ENCODE measurements around the gene CDC34. TPM values are rescaled to one million over a fixed set of nuclear protein-coding genes. Genes with fewer than 3 reads are reported as not detected.

CDC34 gene
- total and polyA plus RNA-seq, 4 donors: 35.5 to 92.0 (median 86.1) TPM

GRCh38 chr19:496986-497385 lies 34.6 kb upstream of the CDC34 start:
- H3K27ac ChIP-seq (ENCODE audit: low read depth, low read length): no peak overlapping the region
- no peak for DNase-seq (ENCODE audit: low read depth in 4 of 6, low spot score in 6 of 6)
- no peaks in the 10 kb centered on the region for H3K9me3 ChIP-seq (ENCODE audit: control insufficient read depth, insufficient read depth, low read length)
- H3K4me3 ChIP-seq (ENCODE audit: low read depth, low read length): no peak overlapping the region
- 0% methylated on average over 3 of the region's 18 CpGs for WGBS (ENCODE audit: insufficient coverage)
- peaks cover 21% of the 10 kb centered on the region for H3K4me1 ChIP-seq (ENCODE audit: control insufficient read depth, insufficient read depth, low read length)
- H3K27me3 ChIP-seq (ENCODE audit: control insufficient read depth, insufficient read depth, low read length): peaks cover 29% of the 10 kb centered on the region
- H3K36me3 ChIP-seq (ENCODE audit: control insufficient read depth, insufficient read depth, low read length): no peaks in the 10 kb centered on the region

DNA sequence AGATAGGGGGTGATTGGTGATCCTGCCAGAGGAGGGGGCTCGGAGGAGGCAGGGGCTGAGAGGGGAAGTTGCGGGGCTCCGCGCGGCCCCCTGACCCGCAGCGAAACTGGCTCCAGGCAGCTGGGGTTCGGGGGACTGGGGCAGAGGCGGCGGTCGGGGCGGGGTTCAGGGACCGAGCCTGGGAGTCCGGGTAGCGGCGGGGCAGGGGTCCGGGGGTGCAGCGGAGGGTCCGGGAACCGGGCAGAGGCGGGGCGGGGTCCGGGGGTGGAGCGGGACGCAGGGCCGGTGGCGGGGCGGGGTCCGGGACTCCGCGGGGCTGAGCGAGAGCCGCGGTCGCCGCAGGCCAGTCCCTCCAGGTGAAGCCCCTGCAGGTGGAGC lies 34.1 kb upstream of the CDC34 start:
- peak overlapping the region; percentile 12 for H3K4me3 ChIP-seq (ENCODE audit: low read depth, low read length)
- no peaks in the 10 kb centered on the region for H3K9me3 ChIP-seq (ENCODE audit: control insufficient read depth, insufficient read depth, low read length)
- peaks cover 29% of the 10 kb centered on the region for H3K27me3 ChIP-seq (ENCODE audit: control insufficient read depth, insufficient read depth, low read length)
- peaks cover 21% of the 10 kb centered on the region for H3K4me1 ChIP-seq (ENCODE audit: control insufficient read depth, insufficient read depth, low read length)
- no peak overlapping the region for H3K27ac ChIP-seq (ENCODE audit: low read depth, low read length)
- under 1% methylated on average over 36 of the region's 36 CpGs for WGBS (ENCODE audit: insufficient coverage)
- no peaks in the 10 kb centered on the region for H3K36me3 ChIP-seq (ENCODE audit: control insufficient read depth, insufficient read depth, low read length)
- no peak for DNase-seq (ENCODE audit: low read depth in 4 of 6, low spot score in 6 of 6)

GRCh38 chr19:497869-498510 lies 33.6 kb upstream of the CDC34 start:
- no peaks in the 10 kb centered on the region for H3K9me3 ChIP-seq (ENCODE audit: control insufficient read depth, insufficient read depth, low read length)
- no peak overlapping the region for H3K4me3 ChIP-seq (ENCODE audit: low read depth, low read length)
- no peak for DNase-seq (ENCODE audit: low read depth in 4 of 6, low spot score in 6 of 6)
- H3K27me3 ChIP-seq (ENCODE audit: control insufficient read depth, insufficient read depth, low read length): peaks cover 29% of the 10 kb centered on the region
- H3K27ac ChIP-seq (ENCODE audit: low read depth, low read length): no peak overlapping the region
- peaks cover 21% of the 10 kb centered on the region for H3K4me1 ChIP-seq (ENCODE audit: control insufficient read depth, insufficient read depth, low read length)
- H3K36me3 ChIP-seq (ENCODE audit: control insufficient read depth, insufficient read depth, low read length): no peaks in the 10 kb centered on the region
- WGBS (ENCODE audit: insufficient coverage): 3% methylated on average over 48 of the region's 50 CpGs

DNA sequence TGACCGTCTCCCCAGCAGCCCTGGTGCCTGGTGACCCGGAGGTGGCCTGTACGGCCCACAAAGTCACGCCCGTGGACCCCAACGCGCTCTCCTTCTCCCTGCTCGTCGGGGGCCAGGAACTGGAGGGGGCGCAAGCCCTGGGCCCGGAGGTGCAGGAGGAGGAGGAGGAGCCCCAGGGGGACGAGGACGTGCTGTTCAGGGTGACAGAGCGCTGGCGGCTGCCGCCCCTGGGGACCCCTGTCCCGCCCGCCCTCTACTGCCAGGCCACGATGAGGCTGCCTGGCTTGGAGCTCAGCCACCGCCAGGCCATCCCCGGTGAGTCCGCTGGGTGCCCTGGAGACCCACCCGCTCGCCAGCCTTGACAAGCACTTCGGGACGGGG lies 33.1 kb upstream of the CDC34 start:
- no peak overlapping the region for H3K4me3 ChIP-seq (ENCODE audit: low read depth, low read length)
- H3K4me1 ChIP-seq (ENCODE audit: control insufficient read depth, insufficient read depth, low read length): peaks cover 21% of the 10 kb centered on the region
- no peaks in the 10 kb centered on the region for H3K9me3 ChIP-seq (ENCODE audit: control insufficient read depth, insufficient read depth, low read length)
- WGBS (ENCODE audit: insufficient coverage): 9% methylated on average over 24 of the region's 26 CpGs
- no peaks in the 10 kb centered on the region for H3K36me3 ChIP-seq (ENCODE audit: control insufficient read depth, insufficient read depth, low read length)
- no peak for DNase-seq (ENCODE audit: low read depth in 4 of 6, low spot score in 6 of 6)
- peaks cover 29% of the 10 kb centered on the region for H3K27me3 ChIP-seq (ENCODE audit: control insufficient read depth, insufficient read depth, low read length)
- H3K27ac ChIP-seq (ENCODE audit: low read depth, low read length): no peak overlapping the region

GRCh38 chr19:498977-499623 lies 32.5 kb upstream of the CDC34 start:
- WGBS (ENCODE audit: insufficient coverage): 72% methylated on average over 29 of the region's 31 CpGs
- Histone ChIP-seq H3K4me3 (ENCODE audit: low read depth, low read length) (no peak overlapping the region), H3K27ac (ENCODE audit: low read depth, low read length) (no peak overlapping the region), H3K9me3 (ENCODE audit: control insufficient read depth, insufficient read depth, low read length) (no peaks in the 10 kb centered on the region), H3K36me3 (ENCODE audit: control insufficient read depth, insufficient read depth, low read length) (no peaks in the 10 kb centered on the region), H3K27me3 (ENCODE audit: control insufficient read depth, insufficient read depth, low read length) (peaks cover 29% of the 10 kb centered on the region), H3K4me1 (ENCODE audit: control insufficient read depth, insufficient read depth, low read length) (peaks cover 21% of the 10 kb centered on the region)
- no peak for DNase-seq (ENCODE audit: low read depth in 4 of 6, low spot score in 6 of 6)

GRCh38 chr19:501646-502045 lies 29.9 kb upstream of the CDC34 start:
- Histone ChIP-seq H3K4me3 (ENCODE audit: low read depth, low read length) (no peak overlapping the region), H3K27ac (ENCODE audit: low read depth, low read length) (no peak overlapping the region), H3K9me3 (ENCODE audit: control insufficient read depth, insufficient read depth, low read length) (no peaks in the 10 kb centered on the region), H3K27me3 (ENCODE audit: control insufficient read depth, insufficient read depth, low read length) (peaks cover 22% of the 10 kb centered on the region), H3K36me3 (ENCODE audit: control insufficient read depth, insufficient read depth, low read length) (no peaks in the 10 kb centered on the region), H3K4me1 (ENCODE audit: control insufficient read depth, insufficient read depth, low read length) (peaks cover 12% of the 10 kb centered on the region)
- no peak for DNase-seq (ENCODE audit: low read depth in 4 of 6, low spot score in 6 of 6)
- 77% methylated on average over 13 of the region's 17 CpGs for WGBS (ENCODE audit: insufficient coverage)

GRCh38 chr19:504616-505015 lies 26.9 kb upstream of the CDC34 start:
- Histone ChIP-seq H3K36me3 (ENCODE audit: control insufficient read depth, insufficient read depth, low read length) (peaks cover 10% of the 10 kb centered on the region), H3K4me1 (ENCODE audit: control insufficient read depth, insufficient read depth, low read length) (peaks cover 22% of the 10 kb centered on the region), H3K4me3 (ENCODE audit: low read depth, low read length) (no peak overlapping the region), H3K27ac (ENCODE audit: low read depth, low read length) (no peak overlapping the region), H3K9me3 (ENCODE audit: control insufficient read depth, insufficient read depth, low read length) (no peaks in the 10 kb centered on the region), H3K27me3 (ENCODE audit: control insufficient read depth, insufficient read depth, low read length) (peaks cover 2% of the 10 kb centered on the region)
- WGBS (ENCODE audit: insufficient coverage): 85% methylated on average over 14 of the region's 14 CpGs
- no peak for DNase-seq (ENCODE audit: low read depth in 4 of 6, low spot score in 6 of 6)

- Histone ChIP-seq H3K4me3 (ENCODE audit: low read depth, low read length) (peak overlapping the region; percentile 95), H3K27me3 (ENCODE audit: control insufficient read depth, insufficient read depth, low read length) (no peaks in the 10 kb centered on the region), H3K36me3 (ENCODE audit: control insufficient read depth, insufficient read depth, low read length) (peaks cover 30% of the 10 kb centered on the region), H3K27ac (ENCODE audit: low read depth, low read length) (peak overlapping the region; percentile 97), H3K4me1 (ENCODE audit: control insufficient read depth, insufficient read depth, low read length) (peaks cover 36% of the 10 kb centered on the region), H3K9me3 (ENCODE audit: control insufficient read depth, insufficient read depth, low read length) (no peaks in the 10 kb centered on the region)
- 3% methylated on average over 46 of the region's 48 CpGs for whole genome bisulfite sequencing (ENCODE audit: insufficient coverage)
- DNase-seq (ENCODE audit: low read depth in 4 of 6, low spot score in 6 of 6): peak in 3 of 6 donors; percentile 81 to 97 (median 88)
These were observed 24.9 kb upstream of the CDC34 start for GRCh38 chr19:506404-507285.

- peak; percentile 100 for DNase-seq (ENCODE audit: low read depth in 4 of 6, low spot score in 6 of 6)
- WGBS (ENCODE audit: insufficient coverage): under 1% methylated on average over 80 of the region's 81 CpGs
- Histone ChIP-seq H3K4me1 (ENCODE audit: control insufficient read depth, insufficient read depth, low read length) (peaks cover 41% of the 10 kb centered on the region), H3K9me3 (ENCODE audit: control insufficient read depth, insufficient read depth, low read length) (no peaks in the 10 kb centered on the region), H3K36me3 (ENCODE audit: control insufficient read depth, insufficient read depth, low read length) (peaks cover 37% of the 10 kb centered on the region), H3K27me3 (ENCODE audit: control insufficient read depth, insufficient read depth, low read length) (no peaks in the 10 kb centered on the region), H3K27ac (ENCODE audit: low read depth, low read length) (peak within 1 kb of the TSS; percentile 97), H3K4me3 (ENCODE audit: low read depth, low read length) (peak within 1 kb of the TSS; percentile 95)
These were observed 24.0 kb upstream of the CDC34 start, which contains the start of gene TPGS1 for GRCh38 chr19:507286-508203. TSS of gene TPGS1 (plus strand) at chr19:507497. CDS start at chr19:507507, 10 bp downstream.

All from spinal cord (tissue), 10 donors.